Nephron progenitor cell (in vitro differentiated cells): ENCODE data around the gene RASGRP4.

Experiments used
- DNase-seq: peaks from one replicate; pipeline ENCODE4 v3.0.0; 2021
- H3K27ac Mint-ChIP-seq: 2 replicates; pipeline ENCODE4 v1.8.0; 2021; ENCODE audit warnings: mild to moderate bottlenecking, moderate library complexity, mixed read lengths
- H3K27me3 Mint-ChIP-seq: 2 replicates; pipeline ENCODE4 v1.8.0; 2021; ENCODE audit warnings: mild to moderate bottlenecking, low read depth, mixed read lengths; ENCODE audit not compliant: poor library complexity
- H3K36me3 Mint-ChIP-seq: 2 replicates; pipeline ENCODE4 v1.8.0; 2021; ENCODE audit warnings: low read depth, mixed read lengths
- H3K4me1 Mint-ChIP-seq: 2 replicates; pipeline ENCODE4 v1.8.0; 2021; ENCODE audit warnings: mixed read lengths
- H3K4me3 Mint-ChIP-seq: 2 replicates; pipeline ENCODE4 v1.8.0; 2021; ENCODE audit warnings: mild to moderate bottlenecking, moderate library complexity, mixed read lengths
- H3K9me3 Mint-ChIP-seq: 2 replicates; pipeline ENCODE4 v1.8.0; 2021; ENCODE audit warnings: mild to moderate bottlenecking, moderate library complexity, mixed read lengths
- CTCF ChIP-seq: fragments of 200-600 bp; sonication (generic); IDR thresholded peaks from 2 replicates; pipeline ENCODE4 v1.5.0; 2021; ENCODE audit warnings: antibody characterized with exemption

RASGRP4 gene

GRCh38 chr19:38385057-38385803 is 40.8 kb downstream of the RASGRP4 start:
- Mint-ChIP-seq H3K36me3 (peaks cover 48% of the 10 kb centered on the region), H3K4me3 (no peak overlapping the region), H3K27ac (no peak overlapping the region), H3K27me3 (peaks cover 16% of the 10 kb centered on the region), H3K4me1 (peaks cover 17% of the 10 kb centered on the region), H3K9me3 (no peaks in the 10 kb centered on the region)
- no peak for DNase-seq
- TF ChIP-seq CTCF: peak; percentile 2

GRCh38 chr19:38384209-38385027 is 41.6 kb downstream of the RASGRP4 start:
- peaks cover 9% of the 10 kb centered on the region for H3K4me1 Mint-ChIP-seq
- DNase-seq: no peak
- no peak overlapping the region for H3K4me3 Mint-ChIP-seq
- H3K36me3 Mint-ChIP-seq: peaks cover 56% of the 10 kb centered on the region
- peaks cover 9% of the 10 kb centered on the region for H3K27me3 Mint-ChIP-seq
- H3K27ac Mint-ChIP-seq: no peak overlapping the region
- no peaks in the 10 kb centered on the region for H3K9me3 Mint-ChIP-seq
- peak; percentile 28 for TF ChIP-seq CTCF

GRCh38 chr19:38383743-38384142 is 42.3 kb downstream of the RASGRP4 start:
- peaks cover 63% of the 10 kb centered on the region for H3K36me3 Mint-ChIP-seq
- peaks cover 9% of the 10 kb centered on the region for H3K27me3 Mint-ChIP-seq
- H3K4me3 Mint-ChIP-seq: no peak overlapping the region
- DNase-seq: no peak
- TF ChIP-seq CTCF: no peak
- H3K27ac Mint-ChIP-seq: no peak overlapping the region
- peaks cover 7% of the 10 kb centered on the region for H3K4me1 Mint-ChIP-seq
- H3K9me3 Mint-ChIP-seq: no peaks in the 10 kb centered on the region

GRCh38 chr19:38383184-38383583 is 42.8 kb downstream of the RASGRP4 start:
- Mint-ChIP-seq H3K4me1 (peaks cover 7% of the 10 kb centered on the region), H3K27ac (no peak overlapping the region), H3K36me3 (peaks cover 63% of the 10 kb centered on the region), H3K27me3 (peaks cover 9% of the 10 kb centered on the region), H3K9me3 (no peaks in the 10 kb centered on the region), H3K4me3 (no peak overlapping the region)
- no peak for TF ChIP-seq CTCF
- DNase-seq: no peak

- peaks cover 3% of the 10 kb centered on the region for H3K27me3 Mint-ChIP-seq
- peaks cover 8% of the 10 kb centered on the region for H3K4me1 Mint-ChIP-seq
- no peaks in the 10 kb centered on the region for H3K9me3 Mint-ChIP-seq
- no peak for DNase-seq
- no peak overlapping the region for H3K4me3 Mint-ChIP-seq
- no peak for TF ChIP-seq CTCF
- no peak overlapping the region for H3K27ac Mint-ChIP-seq
- H3K36me3 Mint-ChIP-seq: peaks cover 58% of the 10 kb centered on the region
These were observed 44.9 kb downstream of the RASGRP4 start for GRCh38 chr19:38381138-38381537.
